Activated naive CD4-positive, alpha-beta T cell treated with anti-CD3 and anti-CD28 coated beads for 36 hours (primary cell): Measurements from ENCODE around the gene ERBB4. TPM values are rescaled to one million over a fixed set of nuclear protein-coding genes. Genes with fewer than 3 reads are reported as not detected.

Source experiments
- CTCF ChIA-PET: fragments of 350-600 bp; sonication (Branson Sonifier 250); formaldehyde crosslinking; loops from one replicate; lab custom pipeline; 2021; ENCODE audit warnings: antibody characterized with exemption; lab: Charles Lee
- DNase-seq: peaks from one replicate; pipeline ENCODE4 v3.0.0-alpha.2; 2020
- H3K27ac Mint-ChIP-seq: one replicate; pipeline ENCODE4 v1.8.0; 2021; ENCODE audit warnings: mild to moderate bottlenecking, mixed read lengths
- H3K27me3 Mint-ChIP-seq: one replicate; pipeline ENCODE4 v1.8.0; 2021; ENCODE audit warnings: low read depth, mixed read lengths
- H3K36me3 Mint-ChIP-seq: one replicate; pipeline ENCODE4 v1.8.0; 2021; ENCODE audit warnings: low read depth, mixed read lengths
- H3K4me1 Mint-ChIP-seq: one replicate; pipeline ENCODE4 v1.8.0; 2021; ENCODE audit warnings: low read depth, mixed read lengths
- H3K4me3 Mint-ChIP-seq: one replicate; pipeline ENCODE4 v1.8.0; 2021; ENCODE audit warnings: mild to moderate bottlenecking, moderate library complexity, mixed read lengths
- H3K9me3 Mint-ChIP-seq: one replicate; pipeline ENCODE4 v1.8.0; 2021; ENCODE audit warnings: mixed read lengths
- intact Hi-C: fragments of 100-400 bp; cut with micrococcal nuclease; formaldehyde crosslinking; loops from one replicate; pipeline ENCODE4 v1.15.1; 2023
- total RNA-seq, 2 experiments: library from RNA; stranded (reverse); gene quantifications; one replicate each; pipeline ENCODE4 v1.2.3, GENCODE V29; 2021

Gene ERBB4
- total RNA-seq, 2 experiments from 2014 or later, result not detected

- no peaks in the 10 kb centered on the region for H3K4me1 Mint-ChIP-seq
- no peaks in the 10 kb centered on the region for H3K27me3 Mint-ChIP-seq
- intact Hi-C loops, result no loop called here
- CTCF ChIA-PET, result no interaction called here
- H3K9me3 Mint-ChIP-seq, result peaks cover 3% of the 10 kb centered on the region
- no peak for DNase-seq
- H3K27ac Mint-ChIP-seq, result no peak overlapping the region
- H3K36me3 Mint-ChIP-seq, result no peaks in the 10 kb centered on the region
- H3K4me3 Mint-ChIP-seq, result no peak overlapping the region
Measured at GRCh38 chr2:211901226-211901846, 637.3 kb downstream of the ERBB4 start.

GRCh38 chr2:211900518-211900917 is 638.1 kb downstream of the ERBB4 start:
- Mint-ChIP-seq H3K27ac (no peak overlapping the region), H3K27me3 (no peaks in the 10 kb centered on the region), H3K4me1 (no peaks in the 10 kb centered on the region), H3K9me3 (peaks cover 1% of the 10 kb centered on the region), H3K4me3 (no peak overlapping the region), H3K36me3 (no peaks in the 10 kb centered on the region)
- DNase-seq, result no peak
- CTCF ChIA-PET, result no interaction called here
- intact Hi-C loops, result no loop called here

DNA sequence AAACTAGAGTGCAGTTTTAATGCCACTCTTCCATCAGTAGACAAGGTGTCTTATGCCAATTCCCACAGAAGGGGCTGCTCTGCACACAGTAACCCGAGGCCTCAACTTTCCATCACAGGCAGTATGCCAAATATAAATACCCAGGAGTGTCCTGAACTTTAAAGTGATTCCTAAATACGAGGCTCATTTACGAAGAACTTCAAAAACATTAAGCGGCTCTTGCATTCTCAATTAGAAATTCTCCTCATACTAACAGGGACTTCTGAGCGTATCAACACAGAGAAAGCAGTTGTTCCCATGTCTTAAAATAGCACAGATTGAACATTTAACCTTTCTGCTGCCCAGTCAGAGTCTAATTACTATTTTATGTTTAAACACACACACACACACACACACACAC is 638.6 kb downstream of the ERBB4 start:
- no peaks in the 10 kb centered on the region for H3K36me3 Mint-ChIP-seq
- no peak overlapping the region for H3K4me3 Mint-ChIP-seq
- H3K27ac Mint-ChIP-seq, result no peak overlapping the region
- no peaks in the 10 kb centered on the region for H3K27me3 Mint-ChIP-seq
- H3K9me3 Mint-ChIP-seq, result peaks cover 3% of the 10 kb centered on the region
- CTCF ChIA-PET, result no interaction called here
- no peaks in the 10 kb centered on the region for H3K4me1 Mint-ChIP-seq
- intact Hi-C loops, result no loop called here
- DNase-seq, result no peak

DNA sequence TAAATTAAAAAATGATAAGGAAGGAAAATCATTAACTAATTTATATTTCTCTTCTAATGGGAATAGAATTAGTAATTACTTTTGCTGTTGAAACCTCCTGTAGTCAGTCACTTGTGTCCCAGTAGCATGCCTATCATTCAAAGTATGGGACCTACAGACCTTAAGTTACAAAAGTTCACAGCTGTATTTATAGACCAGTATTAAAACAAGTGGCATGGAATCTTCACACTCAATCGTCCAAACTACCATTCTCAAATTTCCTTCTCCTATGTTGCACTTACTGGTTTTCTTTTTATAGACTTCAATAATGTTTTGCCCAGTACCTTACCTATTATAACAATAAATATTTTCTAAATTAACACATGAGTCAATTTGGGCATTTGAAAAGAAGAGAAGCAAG is 639.9 kb downstream of the ERBB4 start:
- intact Hi-C loops, result no loop called here
- CTCF ChIA-PET, result no interaction called here
- H3K36me3 Mint-ChIP-seq, result no peaks in the 10 kb centered on the region
- H3K4me3 Mint-ChIP-seq, result no peak overlapping the region
- DNase-seq, result no peak
- H3K27ac Mint-ChIP-seq, result no peak overlapping the region
- H3K27me3 Mint-ChIP-seq, result no peaks in the 10 kb centered on the region
- peaks cover 1% of the 10 kb centered on the region for H3K9me3 Mint-ChIP-seq
- H3K4me1 Mint-ChIP-seq, result no peaks in the 10 kb centered on the region

DNA sequence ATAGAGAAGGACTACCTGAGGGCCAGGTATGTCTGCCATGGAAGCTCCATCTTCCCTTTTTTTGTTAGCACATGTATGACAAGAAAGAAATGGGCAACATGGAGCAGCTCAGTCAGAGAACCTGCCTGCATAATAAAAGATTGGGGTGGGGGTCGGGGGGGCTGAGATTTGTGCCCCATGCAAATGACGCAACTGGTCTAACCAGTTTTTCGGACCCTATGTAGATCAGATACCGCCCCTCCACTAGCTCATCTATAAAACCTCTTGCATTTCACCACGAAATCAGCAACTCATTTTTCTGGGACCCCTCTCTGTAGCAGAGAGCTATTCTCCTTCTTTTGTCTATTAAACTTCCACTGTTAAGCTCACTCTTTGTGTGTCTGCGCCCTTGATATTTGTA is 657.2 kb downstream of the ERBB4 start:
- Mint-ChIP-seq H3K27me3 (no peaks in the 10 kb centered on the region), H3K27ac (no peak overlapping the region), H3K4me1 (no peaks in the 10 kb centered on the region), H3K4me3 (no peak overlapping the region), H3K36me3 (no peaks in the 10 kb centered on the region), H3K9me3 (peaks cover 6% of the 10 kb centered on the region)
- DNase-seq, result no peak
- CTCF ChIA-PET, result interaction anchor here (0.6 kb wide), 2 partner anchors 117 to 594 kb away, joined by 3 read pairs; no protein-coding TSS in a partner anchor
- intact Hi-C loops, result no loop called here

DNA sequence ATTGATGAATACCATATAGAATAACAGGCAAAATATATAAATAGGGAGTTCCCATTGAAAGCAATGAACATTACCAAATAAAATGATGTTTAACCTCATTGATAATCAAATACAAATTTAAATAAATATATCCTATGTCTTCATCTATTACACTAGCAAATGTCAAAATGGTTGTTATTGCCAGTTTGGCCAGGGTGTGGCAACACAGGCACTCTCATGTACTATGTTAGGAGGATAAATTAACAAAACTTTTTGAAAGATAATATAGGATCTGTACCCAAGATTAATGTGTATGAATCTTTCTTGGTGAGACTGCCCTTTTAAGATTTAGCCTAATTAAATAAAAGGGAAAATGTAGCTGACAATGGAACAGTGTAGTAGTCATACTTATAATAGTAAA is 659.3 kb downstream of the ERBB4 start:
- no peaks in the 10 kb centered on the region for H3K27me3 Mint-ChIP-seq
- CTCF ChIA-PET, result no interaction called here
- H3K36me3 Mint-ChIP-seq, result no peaks in the 10 kb centered on the region
- peak; percentile 7 for DNase-seq
- peaks cover 6% of the 10 kb centered on the region for H3K9me3 Mint-ChIP-seq
- intact Hi-C loops, result no loop called here
- no peaks in the 10 kb centered on the region for H3K4me1 Mint-ChIP-seq
- H3K4me3 Mint-ChIP-seq, result no peak overlapping the region
- H3K27ac Mint-ChIP-seq, result no peak overlapping the region

GRCh38 chr2:211877061-211877460 is 661.5 kb downstream of the ERBB4 start:
- CTCF ChIA-PET, result no interaction called here
- Mint-ChIP-seq H3K9me3 (peaks cover 2% of the 10 kb centered on the region), H3K4me3 (no peak overlapping the region), H3K4me1 (no peaks in the 10 kb centered on the region), H3K27ac (no peak overlapping the region), H3K36me3 (no peaks in the 10 kb centered on the region), H3K27me3 (no peaks in the 10 kb centered on the region)
- intact Hi-C loops, result no loop called here
- no peak for DNase-seq

- H3K4me3 Mint-ChIP-seq, result no peak overlapping the region
- H3K9me3 Mint-ChIP-seq, result no peaks in the 10 kb centered on the region
- H3K4me1 Mint-ChIP-seq, result no peaks in the 10 kb centered on the region
- CTCF ChIA-PET, result no interaction called here
- no peak for DNase-seq
- H3K27me3 Mint-ChIP-seq, result no peaks in the 10 kb centered on the region
- no peak overlapping the region for H3K27ac Mint-ChIP-seq
- intact Hi-C loops, result no loop called here
- H3K36me3 Mint-ChIP-seq, result no peaks in the 10 kb centered on the region
Measured at GRCh38 chr2:211875488-211875887, 663.1 kb downstream of the ERBB4 start.

DNA sequence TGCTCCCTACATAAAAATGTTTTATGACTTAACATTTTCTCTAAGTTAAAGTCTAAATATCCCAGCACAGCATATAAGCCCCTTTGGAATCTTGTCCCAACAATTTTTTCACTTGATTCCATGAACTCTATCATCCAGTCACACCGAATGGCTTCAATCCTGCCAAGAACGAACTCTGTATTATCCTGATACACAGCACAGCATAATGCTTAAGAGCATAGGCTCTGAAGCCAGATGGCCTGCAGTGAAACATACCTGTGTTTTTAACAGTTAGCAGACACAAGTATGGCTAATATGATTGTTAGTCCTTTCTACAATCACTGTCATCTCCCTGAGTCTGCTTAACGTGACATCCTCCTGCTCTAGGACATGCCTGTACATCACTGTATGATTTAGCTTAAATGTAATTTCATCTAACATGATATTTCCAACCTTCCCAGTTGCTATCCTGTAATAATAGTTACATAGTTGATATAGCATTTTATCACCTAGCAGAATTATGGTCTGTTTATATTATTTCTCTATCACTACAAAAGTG is 669.5 kb downstream of the ERBB4 start:
- Mint-ChIP-seq H3K36me3 (no peaks in the 10 kb centered on the region), H3K27me3 (no peaks in the 10 kb centered on the region), H3K27ac (no peak overlapping the region), H3K4me1 (no peaks in the 10 kb centered on the region), H3K9me3 (no peaks in the 10 kb centered on the region), H3K4me3 (no peak overlapping the region)
- CTCF ChIA-PET, result no interaction called here
- intact Hi-C loops, result no loop called here
- DNase-seq, result no peak

GRCh38 chr2:211867845-211868451 is 670.7 kb downstream of the ERBB4 start:
- Mint-ChIP-seq H3K9me3 (peaks cover 2% of the 10 kb centered on the region), H3K4me1 (no peaks in the 10 kb centered on the region), H3K4me3 (no peak overlapping the region), H3K36me3 (no peaks in the 10 kb centered on the region), H3K27me3 (no peaks in the 10 kb centered on the region), H3K27ac (no peak overlapping the region)
- CTCF ChIA-PET, result no interaction called here
- no peak for DNase-seq
- intact Hi-C loops, result no loop called here

DNA sequence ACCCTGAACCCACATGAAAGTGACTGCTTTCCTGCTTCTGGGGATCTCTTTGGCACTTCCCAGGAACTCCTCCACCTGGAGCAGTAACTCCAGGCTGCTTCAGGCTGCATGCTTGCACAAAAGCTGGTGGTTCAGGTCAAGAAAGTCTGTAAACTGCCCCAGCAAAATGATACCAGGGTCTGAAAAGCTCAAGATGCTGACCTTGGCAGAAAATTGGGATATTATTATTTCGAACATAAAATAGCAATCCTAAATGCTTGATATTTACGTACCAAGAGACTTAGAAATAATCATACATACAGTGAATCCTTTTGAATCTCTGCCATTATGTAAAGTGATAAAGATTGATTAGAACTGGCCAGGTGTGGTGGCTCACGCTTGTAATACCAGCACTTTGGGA is 674.3 kb downstream of the ERBB4 start:
- no peak overlapping the region for H3K27ac Mint-ChIP-seq
- no peaks in the 10 kb centered on the region for H3K36me3 Mint-ChIP-seq
- no peaks in the 10 kb centered on the region for H3K27me3 Mint-ChIP-seq
- no peak overlapping the region for H3K4me3 Mint-ChIP-seq
- no peaks in the 10 kb centered on the region for H3K4me1 Mint-ChIP-seq
- CTCF ChIA-PET, result no interaction called here
- intact Hi-C loops, result no loop called here
- peaks cover 3% of the 10 kb centered on the region for H3K9me3 Mint-ChIP-seq
- no peak for DNase-seq

DNA sequence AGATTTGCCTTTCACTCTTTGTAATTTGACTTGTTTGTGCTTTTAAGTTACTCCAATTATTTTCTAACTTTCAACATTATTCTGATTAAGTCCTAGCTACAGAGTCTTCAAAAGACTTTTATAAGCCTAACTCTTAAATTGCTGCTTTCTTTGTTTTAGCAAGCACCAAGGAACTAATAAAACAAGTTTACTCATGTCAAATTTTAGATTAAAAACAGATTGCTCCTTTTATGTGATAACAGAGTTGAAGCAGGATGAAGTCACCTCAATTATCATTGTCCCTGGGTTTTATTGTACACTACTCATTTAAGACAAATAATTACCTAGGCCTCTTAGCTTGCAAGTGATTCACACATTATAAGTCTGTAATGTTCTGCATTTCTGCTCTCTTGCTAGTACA is 678.4 kb downstream of the ERBB4 start:
- intact Hi-C loops, result no loop called here
- peaks cover 6% of the 10 kb centered on the region for H3K9me3 Mint-ChIP-seq
- CTCF ChIA-PET, result no interaction called here
- H3K36me3 Mint-ChIP-seq, result no peaks in the 10 kb centered on the region
- no peaks in the 10 kb centered on the region for H3K4me1 Mint-ChIP-seq
- H3K27ac Mint-ChIP-seq, result no peak overlapping the region
- no peak for DNase-seq
- H3K27me3 Mint-ChIP-seq, result no peaks in the 10 kb centered on the region
- H3K4me3 Mint-ChIP-seq, result no peak overlapping the region

DNA sequence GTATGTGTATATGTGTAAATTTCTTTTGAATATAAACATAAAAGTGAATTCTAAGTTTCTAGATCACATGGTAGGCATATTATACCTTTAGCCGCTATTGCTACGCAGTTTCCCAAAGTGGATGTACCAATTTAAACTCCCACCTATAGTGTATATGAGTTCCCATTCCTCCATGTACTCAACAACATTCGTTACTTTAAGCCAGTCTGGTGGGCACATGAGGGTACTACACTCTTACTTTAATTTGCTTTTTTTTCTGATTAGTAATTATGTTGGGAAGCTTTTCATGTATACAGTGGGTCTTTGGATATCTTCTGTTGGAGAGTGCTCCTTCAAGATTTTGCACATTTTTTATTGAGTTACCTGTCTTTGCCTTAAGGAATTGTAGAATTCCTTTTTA is 683.8 kb downstream of the ERBB4 start:
- no peak overlapping the region for H3K27ac Mint-ChIP-seq
- H3K36me3 Mint-ChIP-seq, result no peaks in the 10 kb centered on the region
- H3K27me3 Mint-ChIP-seq, result no peaks in the 10 kb centered on the region
- CTCF ChIA-PET, result no interaction called here
- intact Hi-C loops, result no loop called here
- DNase-seq, result no peak
- no peaks in the 10 kb centered on the region for H3K4me1 Mint-ChIP-seq
- H3K4me3 Mint-ChIP-seq, result no peak overlapping the region
- H3K9me3 Mint-ChIP-seq, result peaks cover 2% of the 10 kb centered on the region
